CD14-positive monocyte (primary cell): ENCODE data around the gene MAPRE2. TPM values are rescaled to one million over a fixed set of nuclear protein-coding genes. Genes with fewer than 3 reads are reported as not detected.
A peak's percentile ranks its signal among the peaks of the same experiment; 100 is the strongest.

Experiments used
- DNase-seq, 3 donors: peaks; one replicate each; pipeline ENCODE4 v3.0.0-alpha.2; 2011 to 2022
- H2AFZ ChIP-seq: 2 replicates; pipeline ENCODE4 v1.6.0; 2012; ENCODE audit warnings: mild to moderate bottlenecking, low read depth, low read length, inconsistent platforms; ENCODE audit not compliant: insufficient read depth, poor library complexity, severe bottlenecking
- H3K27ac ChIP-seq, 2 donors: 1 replicate in 1 of 2; 2 replicates in 1 of 2; pipeline ENCODE4 v1.5.1; 2012 to 2013; ENCODE audit warnings: low read length in 2 of 2, control low read depth in 1 of 2, inconsistent platforms in 1 of 2, low read depth in 1 of 2, mild to moderate bottlenecking in 1 of 2
- H3K27me3 ChIP-seq, 2 donors: one replicate each; pipeline versions ENCODE4 v1.6.0 to v1.6.1; 2011 to 2013; ENCODE audit warnings: low read length in 2 of 2; ENCODE audit not compliant: control insufficient read depth in 2 of 2, insufficient read depth in 2 of 2
- H3K36me3 ChIP-seq, 2 donors: replicated peaks in 1 of 2; 1 replicate in 1 of 2; 2 replicates in 1 of 2; pipeline versions ENCODE4 v1.5.1 to v1.6.1; 2012 to 2013; ENCODE audit warnings: low read length in 2 of 2, control low read depth in 1 of 2, inconsistent platforms in 1 of 2, mild to moderate bottlenecking in 1 of 2; ENCODE audit not compliant: insufficient read depth in 2 of 2, control insufficient read depth in 1 of 2
- H3K4me1 ChIP-seq, 2 donors: 1 replicate in 1 of 2; 2 replicates in 1 of 2; pipeline versions ENCODE4 v1.5.1 to v1.6.1; 2012 to 2013; ENCODE audit warnings: low read length in 2 of 2, control low read depth in 1 of 2, inconsistent platforms in 1 of 2, mild to moderate bottlenecking in 1 of 2, moderate library complexity in 1 of 2; ENCODE audit not compliant: insufficient read depth in 2 of 2, control insufficient read depth in 1 of 2
- H3K4me2 ChIP-seq: replicated peaks from 2 replicates; pipeline ENCODE3; 2012; ENCODE audit warnings: low read length, moderate library complexity, mild to moderate bottlenecking; ENCODE audit not compliant: poor library complexity, severe bottlenecking; ENCODE audit errors: extremely low read depth
- H3K4me3 ChIP-seq, 3 experiments: fragments of 200-600 bp in 1 of 3; sonication (generic) in 1 of 3; replicated peaks in 1 of 3; 1 replicate in 2 of 3; 2 replicates in 1 of 3; pipeline ENCODE4 v1.5.1; 2011 to 2013; ENCODE audit warnings: low read length in 3 of 3, mild to moderate bottlenecking in 3 of 3, control low read depth in 2 of 3, low read depth in 2 of 3, inconsistent platforms in 1 of 3, moderate library complexity in 1 of 3
- H3K79me2 ChIP-seq: 2 replicates; pipeline ENCODE4 v1.6.0; 2012; ENCODE audit warnings: mild to moderate bottlenecking, control low read depth, inconsistent platforms, low read length, moderate library complexity; ENCODE audit not compliant: insufficient read depth
- H3K9ac ChIP-seq: 2 replicates; pipeline ENCODE4 v1.6.0; 2017; ENCODE audit warnings: low read length, mild to moderate bottlenecking; ENCODE audit not compliant: insufficient read depth, poor library complexity, severe bottlenecking
- H3K9me3 ChIP-seq, 2 donors: replicated peaks in 1 of 2; 1 replicate in 1 of 2; 2 replicates in 1 of 2; pipeline versions ENCODE4 v1.5.1 to v1.6.1; 2012 to 2013; ENCODE audit warnings: low read length in 2 of 2, control low read depth in 1 of 2; ENCODE audit not compliant: control insufficient read depth in 1 of 2, insufficient read depth in 1 of 2
- H4K20me1 ChIP-seq: 2 replicates; pipeline ENCODE4 v1.6.0; 2012; ENCODE audit warnings: mild to moderate bottlenecking, low read length, control low read depth, moderate library complexity; ENCODE audit not compliant: insufficient read depth
- H3K27ac Mint-ChIP-seq, 7 donors: one replicate each; pipeline ENCODE4 v1.8.0; 2020; ENCODE audit warnings: mild to moderate bottlenecking in 7 of 7, mixed read lengths in 7 of 7, moderate library complexity in 6 of 7, inconsistent platforms in 2 of 7
- H3K27me3 Mint-ChIP-seq, 3 donors: one replicate each; pipeline ENCODE4 v1.8.0; 2021 to 2022; ENCODE audit warnings: low read depth in 3 of 3, mild to moderate bottlenecking in 3 of 3, mixed read lengths in 3 of 3, moderate library complexity in 3 of 3, inconsistent platforms in 1 of 3
- H3K36me3 Mint-ChIP-seq, 2 donors: one replicate each; pipeline ENCODE4 v1.8.0; 2020; ENCODE audit warnings: mixed read lengths in 2 of 2, inconsistent platforms in 1 of 2, mild to moderate bottlenecking in 1 of 2
- H3K4me1 Mint-ChIP-seq: one replicate; pipeline ENCODE4 v1.8.0; 2020; ENCODE audit warnings: mild to moderate bottlenecking, mixed read lengths
- H3K4me3 Mint-ChIP-seq, 2 donors: one replicate each; pipeline ENCODE4 v1.8.0; 2020; ENCODE audit warnings: mild to moderate bottlenecking in 2 of 2, mixed read lengths in 2 of 2, moderate library complexity in 1 of 2
- H3K9me3 Mint-ChIP-seq, 7 donors: one replicate each; pipeline ENCODE4 v1.8.0; 2020 to 2022; ENCODE audit warnings: mixed read lengths in 7 of 7, mild to moderate bottlenecking in 6 of 7, moderate library complexity in 6 of 7, inconsistent platforms in 2 of 7
- CTCF ChIP-seq: fragments of 200-600 bp; IDR thresholded peaks from one replicate; pipeline ENCODE4 v1.8.0; 2022; ENCODE audit warnings: antibody characterized with exemption, mild to moderate bottlenecking
- WGBS: methylation state at CpG from one replicate; pipeline ENCODE4 v1.1.5; 2013; ENCODE audit warnings: missing lambda C conversion rate; ENCODE audit not compliant: insufficient coverage; 5-methylcytosine and 5-hydroxymethylcytosine counted together
- intact Hi-C, 2 donors: fragments of 100-400 bp; cut with micrococcal nuclease; formaldehyde crosslinking; loops; one replicate each; pipeline versions ENCODE4 v1.15.0 to v1.15.1; 2023
- polyA plus RNA-seq, 3 donors: library from polyadenylated mRNA; depleted of rRNA in 1 of 3; unstranded in 2 of 3; stranded (reverse) in 1 of 3; fragments of 300-500 nt in 2 of 3; fragments of >200 nt in 1 of 3; fragmentation: Illumina TruSeq in 2 of 3; gene quantifications; 1 replicate in 2 of 3; 2 replicates in 1 of 3; pipeline ENCODE4 v1.2.3, GENCODE V29; 2012 to 2021

MAPRE2 gene
- polyA plus RNA-seq, 3 donors: 22.0 to 48.1 (median 37.1) TPM

- no peak overlapping the region for H3K9ac ChIP-seq
- H2AFZ ChIP-seq: no peak overlapping the region
- intact Hi-C loops: no loop called here
- no peak overlapping the region for H3K4me3 ChIP-seq
- no peaks in the 10 kb centered on the region for H3K36me3 Mint-ChIP-seq
- H3K4me3 Mint-ChIP-seq: no peak overlapping the region
- peaks cover 0 to 2% (median 0%) of the 10 kb centered on the region in 3 donors for H3K27me3 Mint-ChIP-seq
- H3K36me3 ChIP-seq: no peaks in the 10 kb centered on the region
- no peak overlapping the region for H3K4me2 ChIP-seq
- peaks cover 0 to 9% of the 10 kb centered on the region in 2 donors for H3K4me1 ChIP-seq
- H3K4me1 Mint-ChIP-seq: peaks cover 3% of the 10 kb centered on the region
- DNase-seq: no peak
- no peaks in the 10 kb centered on the region for H3K9me3 ChIP-seq
- H3K79me2 ChIP-seq: no peaks in the 10 kb centered on the region
- TF ChIP-seq CTCF: no peak
- H3K27ac ChIP-seq: no peak overlapping the region
- H3K9me3 Mint-ChIP-seq: peaks cover 0 to 2% (median 0%) of the 10 kb centered on the region in 7 donors
- no peaks in the 10 kb centered on the region for H4K20me1 ChIP-seq
- H3K27ac Mint-ChIP-seq: no peak overlapping the region
- no peaks in the 10 kb centered on the region for H3K27me3 ChIP-seq
- 70% methylated on average over 2 of the region's 5 CpGs for WGBS
These were observed 130.2 kb downstream of the MAPRE2 start for GRCh38 chr18:35171315-35171987.

GRCh38 chr18:35172009-35172408 lies 130.8 kb downstream of the MAPRE2 start:
- 93% methylated on average over 2 of the region's 3 CpGs for WGBS
- Histone ChIP-seq H3K4me3 (no peak overlapping the region), H3K4me1 (peaks cover 0 to 9% of the 10 kb centered on the region in 2 donors), H2AFZ (no peak overlapping the region), H4K20me1 (no peaks in the 10 kb centered on the region), H3K4me2 (no peak overlapping the region), H3K9ac (no peak overlapping the region), H3K9me3 (no peaks in the 10 kb centered on the region), H3K36me3 (no peaks in the 10 kb centered on the region), H3K79me2 (no peaks in the 10 kb centered on the region), H3K27me3 (no peaks in the 10 kb centered on the region), H3K27ac (no peak overlapping the region)
- Mint-ChIP-seq H3K9me3 (peaks cover 0 to 5% (median 3%) of the 10 kb centered on the region in 7 donors), H3K27ac (peak overlapping the region in 1 of 7 donors; percentile 72), H3K27me3 (peaks cover 0 to 2% (median 0%) of the 10 kb centered on the region in 3 donors), H3K4me3 (no peak overlapping the region), H3K4me1 (peaks cover 3% of the 10 kb centered on the region), H3K36me3 (no peaks in the 10 kb centered on the region)
- TF ChIP-seq CTCF: no peak
- intact Hi-C loops: no loop called here
- DNase-seq: no peak
